Left ventricle myocardium superior (tissue), 1 donor: ENCODE results near the gene ACAN. TPM values are rescaled to one million over a fixed set of nuclear protein-coding genes. Genes with fewer than 3 reads are reported as not detected.
"Not testable (repeated sequence)": the region's sequence is repeated elsewhere in the genome, so short reads cannot be mapped to it uniquely, and the experiment has no call there.

ENCODE experiments used
- ATAC-seq: fragments of 200-7000 bp; cut with Tn5 transposase; one replicate; pipeline ENCODE4 v1.9.1; 2020; ENCODE audit warnings: mild to moderate bottlenecking, moderate library complexity
- DNase-seq: peaks from one replicate; pipeline ENCODE4 v3.0.0-alpha.2; 2020
- intact Hi-C: fragments of 100-400 bp; cut with micrococcal nuclease; formaldehyde crosslinking; loops from one replicate; pipeline ENCODE4 v1.11.0; 2022
- total RNA-seq: library from RNA; stranded (reverse); fragmentation: NEBNext Ultra II Directional; extraction: Animal tissue kit (Norgen Biotek cat#: 25700); gene quantifications from one replicate; pipeline ENCODE4 v1.2.1, GENCODE V29; 2021
- donor health status: DM: no; HTN: yes; CAD: no; lungs with severe emphysema.

Gene ACAN
- total RNA-seq, 1 donor from 2014 or later = 0.15 TPM

GRCh38 chr15:88908697-88909621, 105.7 kb downstream of the ACAN start:
- intact Hi-C loops = no loop called here
- DNase-seq = no peak
- ATAC-seq = no peak

DNA sequence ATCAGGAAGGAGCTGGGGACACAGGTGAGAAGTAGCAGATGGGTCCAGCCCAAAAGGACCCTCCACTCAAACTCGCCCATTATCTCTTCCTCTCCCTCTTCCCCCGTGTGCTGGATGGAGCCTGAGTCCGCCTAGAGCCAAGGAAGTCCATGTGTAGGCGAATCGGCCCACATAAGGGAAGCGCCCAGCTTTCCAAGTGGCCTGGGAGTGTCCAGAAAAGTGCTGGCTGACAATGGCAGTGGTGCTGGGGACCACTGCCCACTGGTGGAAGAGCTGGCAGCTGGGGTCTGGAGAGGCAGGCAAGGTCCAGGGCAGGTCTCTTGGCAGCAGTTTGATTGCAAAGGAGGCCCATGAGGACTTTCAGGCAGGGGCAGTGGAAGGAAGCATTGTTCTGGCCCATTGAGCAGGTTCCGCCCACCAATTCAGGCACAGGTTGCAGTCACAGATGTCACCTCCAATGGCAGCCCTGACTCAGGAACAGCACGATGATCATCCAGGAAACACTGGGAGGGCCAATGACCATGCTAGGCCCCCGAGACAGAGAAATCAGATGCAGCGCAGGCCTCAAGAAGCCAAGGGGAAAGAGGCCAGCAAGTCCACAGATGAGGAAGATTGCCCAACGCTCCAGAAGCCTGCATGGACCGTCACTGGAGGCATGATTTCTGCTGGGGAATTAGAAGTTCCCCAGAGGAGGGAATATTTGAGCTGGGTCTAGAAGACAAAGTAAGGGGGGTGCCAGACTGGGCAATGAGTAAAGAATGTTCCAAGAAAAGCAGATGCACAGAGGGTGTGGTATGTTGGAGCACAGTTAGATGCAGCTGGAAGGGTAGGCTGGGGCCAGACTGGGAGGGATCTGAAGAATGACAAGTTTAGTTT, 107.0 kb downstream of the ACAN start:
- peak; percentile 54 for DNase-seq
- intact Hi-C loops = no loop called here
- ATAC-seq = peak; percentile 5

- DNase-seq (peak; percentile 70), ATAC-seq (peak; percentile 62)
- intact Hi-C loops = no loop called here
Measured at GRCh38 chr15:88911766-88912118, 108.5 kb downstream of the ACAN start.

- ATAC-seq = peak; percentile 39
- intact Hi-C loops = no loop called here
- DNase-seq = peak; percentile 73
Measured at GRCh38 chr15:88912500-88912921, 109.3 kb downstream of the ACAN start.

DNA sequence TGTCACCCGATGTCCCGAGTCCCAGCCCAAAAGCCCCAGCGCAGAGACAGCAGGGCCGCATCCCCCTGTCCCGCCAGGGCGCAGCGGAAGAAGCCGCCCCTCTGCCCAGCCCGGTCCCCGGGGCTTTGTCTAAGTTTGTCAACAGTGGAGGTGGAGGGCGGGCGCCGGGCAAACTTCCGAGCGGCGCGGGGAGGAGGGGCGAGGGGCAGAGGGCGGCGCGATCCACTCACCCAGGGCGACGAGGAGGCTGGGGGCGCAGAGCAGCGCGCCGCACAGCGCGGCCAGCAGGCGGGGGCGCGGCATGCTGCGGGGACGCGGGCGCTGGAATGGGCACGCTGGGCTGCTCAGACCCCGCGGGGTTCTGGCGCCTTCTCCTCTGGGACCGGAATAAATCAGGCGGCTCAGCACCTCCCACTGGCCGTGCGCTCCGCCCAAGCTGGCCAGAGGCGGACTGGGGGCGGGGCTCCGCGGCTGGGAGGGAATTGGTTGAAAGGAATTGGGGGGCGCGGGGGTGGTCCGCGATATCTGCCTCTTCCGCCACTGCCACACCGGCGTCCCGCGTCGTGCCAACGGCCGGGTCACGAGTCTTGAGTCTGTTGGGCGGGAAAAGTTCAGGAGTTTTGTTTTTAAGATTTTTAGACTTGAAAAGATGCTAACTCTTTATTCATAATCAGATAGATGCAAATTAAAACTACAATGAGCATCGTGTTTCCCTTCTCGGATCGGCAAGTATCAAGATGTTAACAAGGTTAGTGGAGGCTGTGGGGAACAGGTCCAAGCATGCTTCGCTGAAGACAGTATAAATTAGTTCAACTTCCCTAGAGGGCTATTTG, 110.0 kb downstream of the ACAN start, which contains the start of gene MFGE8:
Gene MFGE8, minus strand, starts transcription at position 363 of the 833 bp plus-strand sequence. Its CDS starts 60 bp downstream, at position 303.
- DNase-seq (peak; percentile 91), ATAC-seq (peak; percentile 80)
- intact Hi-C loops = no loop called here

GRCh38 chr15:88913850-88914169, 110.6 kb downstream of the ACAN start:
- no peak for ATAC-seq
- no peak for DNase-seq
- intact Hi-C loops = no loop called here

DNA sequence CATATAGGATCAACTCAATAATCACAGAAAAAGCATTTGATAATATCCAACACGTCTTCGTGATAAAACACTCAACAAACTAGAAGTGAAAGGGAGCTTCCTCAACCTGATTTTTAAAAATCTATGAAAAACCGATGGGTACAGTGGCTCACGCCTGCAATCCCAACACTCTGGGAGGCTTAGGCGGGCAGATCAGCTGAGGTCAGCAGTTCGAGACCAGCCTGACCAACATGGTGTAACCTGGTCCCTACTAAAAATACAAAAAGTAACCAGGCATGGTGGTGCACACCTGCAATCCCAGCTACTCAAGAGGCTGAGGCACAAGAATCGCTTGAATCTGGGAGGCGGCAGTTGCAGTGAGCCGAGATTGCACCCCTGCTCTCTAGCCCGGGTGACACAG, 112.1 kb downstream of the ACAN start:
- no peak for ATAC-seq
- intact Hi-C loops = no loop called here
- no peak for DNase-seq

DNA sequence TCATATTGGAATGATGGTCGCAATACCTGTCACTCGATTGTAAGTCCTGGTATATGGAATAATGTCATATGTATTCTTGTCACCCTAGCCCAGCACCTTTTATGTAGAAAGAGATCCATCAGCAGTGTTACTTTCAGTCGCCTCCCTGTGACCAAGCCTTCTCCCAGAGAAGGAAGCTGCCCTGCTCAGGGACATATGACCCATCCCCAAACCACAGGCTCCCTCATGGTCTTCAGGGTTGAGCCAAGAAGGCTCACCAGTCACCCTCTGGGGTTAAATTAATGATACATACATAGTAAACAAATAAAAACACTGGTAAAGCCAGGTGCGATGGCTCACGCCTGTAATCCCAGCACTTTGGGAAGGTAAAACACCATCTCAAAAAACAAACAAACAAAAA, 114.5 kb downstream of the ACAN start:
- intact Hi-C loops = no loop called here
- ATAC-seq (no peak), DNase-seq (no peak)

DNA sequence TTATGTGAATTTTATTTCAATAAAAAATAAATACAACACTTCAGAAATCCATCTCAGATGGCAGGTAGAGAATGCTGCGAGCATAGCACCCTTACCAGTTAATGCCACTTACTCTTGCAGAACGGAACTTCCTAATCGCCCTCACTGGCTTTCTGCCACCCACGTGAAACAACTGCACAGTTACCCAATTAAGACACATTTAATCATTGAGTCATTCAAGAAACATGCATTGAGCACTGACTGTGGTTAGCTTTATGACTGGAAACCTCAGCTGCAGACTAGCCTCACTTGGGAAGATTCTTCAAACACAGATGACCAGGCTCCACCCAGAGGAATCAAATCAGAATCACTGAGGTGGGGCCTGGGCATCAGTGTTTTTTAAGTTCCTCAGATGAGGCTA, 115.5 kb downstream of the ACAN start:
- ATAC-seq (peak; percentile 88), DNase-seq (peak; percentile 65)
- intact Hi-C loops = no loop called here

- DNase-seq = no peak
- ATAC-seq = no peak
- intact Hi-C loops = no loop called here
Measured at GRCh38 chr15:88920186-88920891, 117.1 kb downstream of the ACAN start.

GRCh38 chr15:88920892-88921435, 117.7 kb downstream of the ACAN start:
- intact Hi-C loops, DNase-seq, ATAC-seq: not testable (repeated sequence)

Other genes with a start within 250 kb of the ACAN start
- 9.8 TPM for gene AEN, start 182.1 kb upstream of the ACAN start, total RNA-seq
- gene ISG20, start 164.4 kb upstream of the ACAN start, total RNA-seq = 3.6 TPM
- 2.0 TPM for gene HAPLN3, start 92.1 kb downstream of the ACAN start, total RNA-seq
- gene MFGE8, start 109.9 kb downstream of the ACAN start, total RNA-seq = 322 TPM